ENCODE data around the gene TMEM255B. TPM values are rescaled to one million over a fixed set of nuclear protein-coding genes. Genes with fewer than 3 reads are reported as not detected.

Gene TMEM255B
- total and polyA plus RNA-seq, 9 donors = 1.9 to 9.2 (median 6.4) TPM

- no peak overlapping the region for H3K27ac ChIP-seq (ENCODE audit: low read length)
- H3K4me3 ChIP-seq (ENCODE audit: low read length) = no peak overlapping the region
- no peak for DNase-seq
- peaks cover 10% of the 10 kb centered on the region for H3K4me1 ChIP-seq (ENCODE audit: control insufficient read depth, insufficient read depth, low read length)
- WGBS (ENCODE audit: insufficient coverage) = 79% methylated on average over 6 of the region's 8 CpGs
- H3K27me3 ChIP-seq (ENCODE audit: control insufficient read depth, insufficient read depth, low read length) = peaks cover 15% of the 10 kb centered on the region
- no peaks in the 10 kb centered on the region for H3K9me3 ChIP-seq (replicated peaks; ENCODE audit: control insufficient read depth, low read depth, low read length)
- H3K36me3 ChIP-seq (ENCODE audit: control insufficient read depth, insufficient read depth, low read length) = no peaks in the 10 kb centered on the region
These were observed 24.2 kb upstream of the TMEM255B start for GRCh38 chr13:113734826-113735125.

- H3K4me1 ChIP-seq (ENCODE audit: control insufficient read depth, insufficient read depth, low read length) = peaks cover 7% of the 10 kb centered on the region
- no peak for DNase-seq
- no peaks in the 10 kb centered on the region for H3K36me3 ChIP-seq (ENCODE audit: control insufficient read depth, insufficient read depth, low read length)
- no peaks in the 10 kb centered on the region for H3K9me3 ChIP-seq (replicated peaks; ENCODE audit: control insufficient read depth, low read depth, low read length)
- H3K4me3 ChIP-seq (ENCODE audit: low read length) = no peak overlapping the region
- H3K27ac ChIP-seq (ENCODE audit: low read length) = no peak overlapping the region
- 89% methylated on average over 26 of the region's 26 CpGs for WGBS (ENCODE audit: insufficient coverage)
- H3K27me3 ChIP-seq (ENCODE audit: control insufficient read depth, insufficient read depth, low read length) = peaks cover 14% of the 10 kb centered on the region
These were observed 23.8 kb upstream of the TMEM255B start for GRCh38 chr13:113735194-113735593.

GRCh38 chr13:113735750-113736149 is 23.3 kb upstream of the TMEM255B start:
- Histone ChIP-seq H3K27me3 (ENCODE audit: control insufficient read depth, insufficient read depth, low read length) (peaks cover 8% of the 10 kb centered on the region), H3K4me1 (ENCODE audit: control insufficient read depth, insufficient read depth, low read length) (peaks cover 3% of the 10 kb centered on the region), H3K4me3 (ENCODE audit: low read length) (no peak overlapping the region), H3K27ac (ENCODE audit: low read length) (no peak overlapping the region), H3K9me3 (replicated peaks; ENCODE audit: control insufficient read depth, low read depth, low read length) (no peaks in the 10 kb centered on the region), H3K36me3 (ENCODE audit: control insufficient read depth, insufficient read depth, low read length) (no peaks in the 10 kb centered on the region)
- 76% methylated on average over 13 of the region's 14 CpGs for WGBS (ENCODE audit: insufficient coverage)
- no peak for DNase-seq

GRCh38 chr13:113736258-113736731 is 22.7 kb upstream of the TMEM255B start:
- Histone ChIP-seq H3K27me3 (ENCODE audit: control insufficient read depth, insufficient read depth, low read length) (peaks cover 3% of the 10 kb centered on the region), H3K27ac (ENCODE audit: low read length) (no peak overlapping the region), H3K4me3 (ENCODE audit: low read length) (no peak overlapping the region), H3K4me1 (ENCODE audit: control insufficient read depth, insufficient read depth, low read length) (peaks cover 3% of the 10 kb centered on the region), H3K9me3 (replicated peaks; ENCODE audit: control insufficient read depth, low read depth, low read length) (no peaks in the 10 kb centered on the region), H3K36me3 (ENCODE audit: control insufficient read depth, insufficient read depth, low read length) (no peaks in the 10 kb centered on the region)
- WGBS (ENCODE audit: insufficient coverage) = 67% methylated on average over 9 of the region's 10 CpGs
- no peak for DNase-seq

GRCh38 chr13:113737803-113738202 is 21.2 kb upstream of the TMEM255B start:
- WGBS (ENCODE audit: insufficient coverage) = 78% methylated on average over 4 of the region's 5 CpGs
- Histone ChIP-seq H3K4me1 (ENCODE audit: control insufficient read depth, insufficient read depth, low read length) (peaks cover 14% of the 10 kb centered on the region), H3K27me3 (ENCODE audit: control insufficient read depth, insufficient read depth, low read length) (peaks cover 2% of the 10 kb centered on the region), H3K9me3 (replicated peaks; ENCODE audit: control insufficient read depth, low read depth, low read length) (no peaks in the 10 kb centered on the region), H3K27ac (ENCODE audit: low read length) (no peak overlapping the region), H3K36me3 (ENCODE audit: control insufficient read depth, insufficient read depth, low read length) (no peaks in the 10 kb centered on the region), H3K4me3 (ENCODE audit: low read length) (no peak overlapping the region)
- no peak for DNase-seq

GRCh38 chr13:113739527-113740285 is 19.3 kb upstream of the TMEM255B start:
- 80% methylated on average over 22 of the region's 22 CpGs for WGBS (ENCODE audit: insufficient coverage)
- H3K9me3 ChIP-seq (replicated peaks; ENCODE audit: control insufficient read depth, low read depth, low read length) = no peaks in the 10 kb centered on the region
- H3K4me3 ChIP-seq (ENCODE audit: low read length) = no peak overlapping the region
- H3K36me3 ChIP-seq (ENCODE audit: control insufficient read depth, insufficient read depth, low read length) = no peaks in the 10 kb centered on the region
- no peak overlapping the region for H3K27ac ChIP-seq (ENCODE audit: low read length)
- no peak for DNase-seq
- peaks cover 14% of the 10 kb centered on the region for H3K4me1 ChIP-seq (ENCODE audit: control insufficient read depth, insufficient read depth, low read length)
- peaks cover 2% of the 10 kb centered on the region for H3K27me3 ChIP-seq (ENCODE audit: control insufficient read depth, insufficient read depth, low read length)

GRCh38 chr13:113740286-113740556 is 18.8 kb upstream of the TMEM255B start:
- Histone ChIP-seq H3K4me3 (ENCODE audit: low read length) (no peak overlapping the region), H3K27me3 (ENCODE audit: control insufficient read depth, insufficient read depth, low read length) (peaks cover 2% of the 10 kb centered on the region), H3K36me3 (ENCODE audit: control insufficient read depth, insufficient read depth, low read length) (no peaks in the 10 kb centered on the region), H3K4me1 (ENCODE audit: control insufficient read depth, insufficient read depth, low read length) (peaks cover 14% of the 10 kb centered on the region), H3K27ac (ENCODE audit: low read length) (no peak overlapping the region), H3K9me3 (replicated peaks; ENCODE audit: control insufficient read depth, low read depth, low read length) (no peaks in the 10 kb centered on the region)
- no peak for DNase-seq
- WGBS (ENCODE audit: insufficient coverage) = 89% methylated on average over 6 of the region's 9 CpGs

GRCh38 chr13:113740661-113741060 is 18.4 kb upstream of the TMEM255B start:
- Histone ChIP-seq H3K27me3 (ENCODE audit: control insufficient read depth, insufficient read depth, low read length) (peaks cover 2% of the 10 kb centered on the region), H3K27ac (ENCODE audit: low read length) (no peak overlapping the region), H3K4me3 (ENCODE audit: low read length) (no peak overlapping the region), H3K4me1 (ENCODE audit: control insufficient read depth, insufficient read depth, low read length) (peaks cover 14% of the 10 kb centered on the region), H3K9me3 (replicated peaks; ENCODE audit: control insufficient read depth, low read depth, low read length) (no peaks in the 10 kb centered on the region), H3K36me3 (ENCODE audit: control insufficient read depth, insufficient read depth, low read length) (no peaks in the 10 kb centered on the region)
- DNase-seq = no peak
- 80% methylated on average over 15 of the region's 16 CpGs for WGBS (ENCODE audit: insufficient coverage)

GRCh38 chr13:113741191-113741668 is 17.8 kb upstream of the TMEM255B start:
- Histone ChIP-seq H3K9me3 (replicated peaks; ENCODE audit: control insufficient read depth, low read depth, low read length) (no peaks in the 10 kb centered on the region), H3K4me3 (ENCODE audit: low read length) (no peak overlapping the region), H3K27me3 (ENCODE audit: control insufficient read depth, insufficient read depth, low read length) (peaks cover 2% of the 10 kb centered on the region), H3K27ac (ENCODE audit: low read length) (no peak overlapping the region), H3K4me1 (ENCODE audit: control insufficient read depth, insufficient read depth, low read length) (peaks cover 12% of the 10 kb centered on the region), H3K36me3 (ENCODE audit: control insufficient read depth, insufficient read depth, low read length) (no peaks in the 10 kb centered on the region)
- WGBS (ENCODE audit: insufficient coverage) = 87% methylated on average over 9 of the region's 15 CpGs
- DNase-seq = no peak

GRCh38 chr13:113742000-113742441 is 17.0 kb upstream of the TMEM255B start:
- Histone ChIP-seq H3K4me3 (ENCODE audit: low read length) (no peak overlapping the region), H3K36me3 (ENCODE audit: control insufficient read depth, insufficient read depth, low read length) (no peaks in the 10 kb centered on the region), H3K27me3 (ENCODE audit: control insufficient read depth, insufficient read depth, low read length) (peaks cover 2% of the 10 kb centered on the region), H3K9me3 (replicated peaks; ENCODE audit: control insufficient read depth, low read depth, low read length) (no peaks in the 10 kb centered on the region), H3K27ac (ENCODE audit: low read length) (no peak overlapping the region), H3K4me1 (ENCODE audit: control insufficient read depth, insufficient read depth, low read length) (peaks cover 11% of the 10 kb centered on the region)
- WGBS (ENCODE audit: insufficient coverage) = 11% methylated on average over 10 of the region's 15 CpGs
- peak; percentile 50 for DNase-seq
